K562 (cell line): ENCODE data around the gene IDH1. TPM values are rescaled to one million over a fixed set of nuclear protein-coding genes. Genes with fewer than 3 reads are reported as not detected.

ENCODE experiments used
- ARID2 ChIP-seq: fragments of 450-650 bp; IDR thresholded peaks from 2 replicates; pipeline ENCODE4 v1.6.1; 2017; ENCODE audit warnings: antibody characterized with exemption, mild to moderate bottlenecking
- CEBPB ChIP-seq: fragments of 450-650 bp; IDR thresholded peaks from 2 replicates; pipeline ENCODE4 v1.6.1; 2016; ENCODE audit warnings: missing genetic modification characterization, missing compliant biosample characterization
- CHD7 ChIP-seq: fragments of 200-600 bp; sonication (generic); IDR thresholded peaks from one replicate; pipeline ENCODE4 v1.6.1; 2012; ENCODE audit warnings: mild to moderate bottlenecking, low read depth, low read length, inconsistent platforms
- FIP1L1 ChIP-seq: fragments of 200-400 bp; formaldehyde crosslinking; IDR thresholded peaks from 2 replicates; pipeline ENCODE4 v1.6.1; 2018; ENCODE audit warnings: mild to moderate bottlenecking, low read depth, low read length; ENCODE audit not compliant: poor library complexity, severe bottlenecking
- KDM1A ChIP-seq, 2 experiments: fragments of 450-650 bp; IDR thresholded peaks; 2 replicates each; pipeline ENCODE4 v1.6.1; 2016; ENCODE audit warnings: mild to moderate bottlenecking in 2 of 2
- MAFF ChIP-seq: IDR thresholded peaks from 2 replicates; pipeline ENCODE4 v1.6.1; 2012; ENCODE audit warnings: low read length, improper control_type of control experiment
- NFRKB ChIP-seq: fragments of 450-650 bp; IDR thresholded peaks from 2 replicates; pipeline ENCODE4 v1.6.1; 2016; ENCODE audit warnings: low read depth
- POU5F1 ChIP-seq: fragments of 150-350 bp; IDR thresholded peaks from 2 replicates; pipeline ENCODE4 v1.6.1; 2014; ENCODE audit warnings: borderline replicate concordance, low read length, low read depth, mild to moderate bottlenecking; ENCODE audit not compliant: partially characterized antibody
- TCF7 ChIP-seq: sonication (generic); IDR thresholded peaks from 2 replicates; pipeline ENCODE4 v1.6.1; 2016; ENCODE audit warnings: antibody characterized with exemption, borderline replicate concordance
- polyA plus RNA-seq, 8 experiments: library from polyadenylated mRNA; depleted of rRNA in 4 of 8; stranded (reverse) in 5 of 8; unstranded in 3 of 8; fragments of >200 nt; fragmentation: Nextera tagmentation in 2 of 8; fragmentation: Illumina TruSeq in 1 of 8; extraction: Ambion mirVana in 2 of 8; extraction: Trizol in 1 of 8; gene quantifications; 2 replicates each; pipeline versions ENCODE4 v1.2.1 to v1.2.3, GENCODE V29; 2011 to 2014; ENCODE audit warnings: inconsistent platforms in 1 of 8, missing spikeins in 1 of 8
- total RNA-seq, 7 experiments: library from RNA; depleted of rRNA in 6 of 7; stranded (reverse); fragments of >200 nt in 6 of 7; fragmentation: Illumina TruSeq in 2 of 7; extraction: Trizol in 2 of 7; gene quantifications; 2 replicates each; pipeline versions ENCODE4 v1.2.1 to v1.2.3, GENCODE V29; 2011 to 2021; ENCODE audit warnings: low replicate concordance in 1 of 7
- TF ChIP-seq, protein P1 (sequence below): fragments of 450-650 bp; IDR thresholded peaks from 2 replicates; pipeline ENCODE4 v1.6.1; 2016; ENCODE audit warnings: low read depth

The IDH1 gene
- total and polyA plus RNA-seq, 9 of the 15 experiments (the other 6 are each of a cell fraction or from before 2014, with no cell fraction given) = 61.9 to 194 (median 101) TPM

GRCh38 chr2:208295834-208296233 lies 41.0 kb upstream of the IDH1 start (continued):
- TF ChIP-seq, protein P1, sequence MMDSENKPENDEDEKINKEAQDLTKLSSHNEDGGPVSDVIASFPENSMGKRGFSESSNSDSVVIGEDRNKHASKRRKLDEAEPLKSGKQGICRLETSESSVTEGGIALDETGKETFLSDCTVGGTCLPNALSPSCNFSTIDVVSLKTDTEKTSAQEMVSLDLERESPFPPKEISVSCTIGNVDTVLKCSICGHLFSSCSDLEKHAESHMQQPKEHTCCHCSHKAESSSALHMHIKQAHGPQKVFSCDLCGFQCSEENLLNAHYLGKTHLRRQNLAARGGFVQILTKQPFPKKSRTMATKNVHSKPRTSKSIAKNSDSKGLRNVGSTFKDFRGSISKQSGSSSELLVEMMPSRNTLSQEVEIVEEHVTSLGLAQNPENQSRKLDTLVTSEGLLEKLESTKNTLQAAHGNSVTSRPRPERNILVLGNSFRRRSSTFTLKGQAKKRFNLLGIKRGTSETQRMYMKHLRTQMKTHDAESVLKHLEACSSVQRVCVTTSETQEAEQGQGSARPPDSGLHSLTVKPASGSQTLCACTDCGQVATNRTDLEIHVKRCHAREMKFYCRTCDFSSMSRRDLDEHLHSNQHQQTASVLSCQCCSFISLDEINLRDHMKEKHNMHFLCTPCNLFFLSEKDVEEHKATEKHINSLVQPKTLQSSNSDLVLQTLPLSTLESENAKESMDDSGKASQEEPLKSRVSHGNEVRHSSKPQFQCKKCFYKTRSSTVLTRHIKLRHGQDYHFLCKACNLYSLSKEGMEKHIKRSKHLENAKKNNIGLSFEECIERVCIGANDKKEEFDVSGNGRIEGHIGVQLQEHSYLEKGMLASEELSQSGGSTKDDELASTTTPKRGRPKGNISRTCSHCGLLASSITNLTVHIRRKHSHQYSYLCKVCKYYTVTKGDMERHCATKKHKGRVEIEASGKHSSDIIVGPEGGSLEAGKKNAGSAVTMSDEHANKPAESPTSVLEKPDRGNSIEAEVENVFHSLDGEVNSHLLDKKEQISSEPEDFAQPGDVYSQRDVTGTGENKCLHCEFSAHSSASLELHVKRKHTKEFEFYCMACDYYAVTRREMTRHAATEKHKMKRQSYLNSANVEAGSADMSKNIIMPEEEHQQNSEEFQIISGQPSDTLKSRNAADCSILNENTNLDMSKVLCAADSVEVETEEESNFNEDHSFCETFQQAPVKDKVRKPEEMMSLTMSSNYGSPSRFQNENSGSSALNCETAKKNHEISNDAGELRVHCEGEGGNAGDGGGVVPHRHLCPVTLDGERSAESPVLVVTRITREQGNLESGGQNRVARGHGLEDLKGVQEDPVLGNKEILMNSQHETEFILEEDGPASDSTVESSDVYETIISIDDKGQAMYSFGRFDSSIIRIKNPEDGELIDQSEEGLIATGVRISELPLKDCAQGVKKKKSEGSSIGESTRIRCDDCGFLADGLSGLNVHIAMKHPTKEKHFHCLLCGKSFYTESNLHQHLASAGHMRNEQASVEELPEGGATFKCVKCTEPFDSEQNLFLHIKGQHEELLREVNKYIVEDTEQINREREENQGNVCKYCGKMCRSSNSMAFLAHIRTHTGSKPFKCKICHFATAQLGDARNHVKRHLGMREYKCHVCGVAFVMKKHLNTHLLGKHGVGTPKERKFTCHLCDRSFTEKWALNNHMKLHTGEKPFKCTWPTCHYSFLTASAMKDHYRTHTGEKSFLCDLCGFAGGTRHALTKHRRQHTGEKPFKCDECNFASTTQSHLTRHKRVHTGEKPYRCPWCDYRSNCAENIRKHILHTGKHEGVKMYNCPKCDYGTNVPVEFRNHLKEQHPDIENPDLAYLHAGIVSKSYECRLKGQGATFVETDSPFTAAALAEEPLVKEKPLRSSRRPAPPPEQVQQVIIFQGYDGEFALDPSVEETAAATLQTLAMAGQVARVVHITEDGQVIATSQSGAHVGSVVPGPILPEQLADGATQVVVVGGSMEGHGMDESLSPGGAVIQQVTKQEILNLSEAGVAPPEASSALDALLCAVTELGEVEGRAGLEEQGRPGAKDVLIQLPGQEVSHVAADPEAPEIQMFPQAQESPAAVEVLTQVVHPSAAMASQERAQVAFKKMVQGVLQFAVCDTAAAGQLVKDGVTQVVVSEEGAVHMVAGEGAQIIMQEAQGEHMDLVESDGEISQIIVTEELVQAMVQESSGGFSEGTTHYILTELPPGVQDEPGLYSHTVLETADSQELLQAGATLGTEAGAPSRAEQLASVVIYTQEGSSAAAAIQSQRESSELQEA = no peak
- TF ChIP-seq NFRKB (no peak), POU5F1 (no peak), ARID2 (no peak), FIP1L1 (no peak), CEBPB (peak; percentile 78), MAFF (peak; percentile 66), TCF7 (no peak), KDM1A (IDR thresholded peaks at IDR 0.05) (no peak), CHD7 (no peak)
